NCI-H146 treated with DMSO at 0.1 percent for 48 hours (cell line): ENCODE data around the gene MYLK.

ENCODE experiments used
- DNase-seq: peaks from one replicate; lab custom pipeline; 2025; ENCODE audit not compliant: unreplicated experiment; lab: John Stamatoyannopoulos, UW

The MYLK gene

DNA sequence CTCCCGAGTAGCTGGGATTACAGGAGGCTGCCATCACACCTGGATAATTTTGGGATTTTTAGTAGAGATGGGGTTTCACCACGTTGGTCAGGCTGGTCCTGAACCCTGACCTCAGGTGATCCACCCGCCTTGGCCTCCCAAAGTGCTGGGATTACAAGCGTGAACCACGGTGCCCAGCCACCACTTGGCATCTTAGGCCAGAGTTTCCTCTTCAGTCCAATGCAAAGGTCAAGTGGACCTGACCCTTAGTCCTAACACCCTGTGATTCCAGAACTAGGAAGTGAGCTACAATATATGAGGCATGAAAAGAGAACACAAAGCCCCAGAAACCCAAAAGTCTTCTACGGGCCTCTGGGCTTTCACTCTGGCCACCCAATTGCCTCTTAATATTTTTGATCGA lies 5.3 kb downstream of the MYLK start:
- no peak for DNase-seq

DNA sequence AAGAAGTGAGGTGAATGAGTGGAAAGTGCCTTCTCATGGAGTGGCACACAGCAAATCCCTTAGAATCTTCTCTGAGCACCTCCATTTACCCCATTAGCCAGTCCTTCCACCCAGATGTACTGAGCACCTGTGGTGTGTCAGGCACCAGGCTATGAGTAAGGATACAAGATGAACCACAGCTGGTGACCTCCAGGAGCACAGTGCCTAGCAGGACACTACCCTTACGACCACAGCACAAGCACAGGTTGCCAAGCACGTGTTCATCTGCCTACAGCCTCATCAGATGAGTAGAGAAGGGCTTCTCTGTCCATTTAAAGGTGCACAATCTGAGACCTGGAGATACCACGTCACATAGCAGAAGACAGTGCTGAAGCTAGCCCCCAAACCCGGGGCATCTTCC lies 6.2 kb downstream of the MYLK start:
- DNase-seq, result no peak

DNA sequence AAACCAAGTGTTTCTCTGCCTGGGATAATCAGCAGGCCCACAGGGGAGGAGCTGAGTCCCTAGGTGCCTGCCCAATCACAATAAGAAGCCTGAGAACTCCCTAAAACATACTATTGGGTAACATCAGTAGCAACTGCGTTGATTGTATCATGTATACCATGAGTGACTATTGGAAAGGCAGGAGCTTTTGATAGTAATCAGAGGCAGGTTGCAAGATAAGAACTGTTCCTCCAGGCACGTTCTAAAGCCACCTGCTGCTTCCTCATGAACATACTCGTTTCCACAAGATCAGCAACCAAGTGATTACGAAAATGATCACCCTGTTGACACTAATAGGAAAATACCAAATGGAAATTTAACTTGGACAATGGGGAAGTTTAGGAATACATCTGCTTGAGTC lies 6.7 kb downstream of the MYLK start:
- DNase-seq, result no peak

- no peak for DNase-seq
Measured at GRCh38 chr3:123876858-123877257, 7.3 kb downstream of the MYLK start.

- DNase-seq, result no peak
Measured at GRCh38 chr3:123872621-123873020, 11.5 kb downstream of the MYLK start.

- no peak for DNase-seq
Measured at GRCh38 chr3:123871946-123872345, 12.2 kb downstream of the MYLK start.

GRCh38 chr3:123870033-123870432 lies 14.1 kb downstream of the MYLK start:
- no peak for DNase-seq

- no peak for DNase-seq
Measured at GRCh38 chr3:123869165-123869564, 15.0 kb downstream of the MYLK start.

DNA sequence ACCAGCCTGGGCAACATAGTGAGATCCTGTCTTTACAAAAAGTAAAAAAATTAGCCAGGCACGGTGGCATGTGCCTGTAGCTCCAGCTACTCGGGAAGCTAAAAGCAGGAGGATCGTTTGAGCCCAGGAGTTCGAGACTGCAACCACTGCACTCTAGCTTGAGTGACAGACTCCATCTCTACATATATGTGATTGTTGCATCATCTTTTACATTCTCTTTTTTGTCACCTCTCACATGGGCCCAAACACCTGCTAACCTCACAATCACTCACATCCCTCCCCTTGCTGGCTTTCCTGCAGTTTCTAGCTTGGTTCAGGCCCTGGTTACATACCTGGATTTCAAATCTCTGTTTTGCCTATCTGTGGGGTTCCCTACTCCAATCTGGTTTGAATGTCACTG lies 19.4 kb downstream of the MYLK start:
- DNase-seq, result no peak

- no peak for DNase-seq
Measured at GRCh38 chr3:123862152-123862551, 22.0 kb downstream of the MYLK start.

DNA sequence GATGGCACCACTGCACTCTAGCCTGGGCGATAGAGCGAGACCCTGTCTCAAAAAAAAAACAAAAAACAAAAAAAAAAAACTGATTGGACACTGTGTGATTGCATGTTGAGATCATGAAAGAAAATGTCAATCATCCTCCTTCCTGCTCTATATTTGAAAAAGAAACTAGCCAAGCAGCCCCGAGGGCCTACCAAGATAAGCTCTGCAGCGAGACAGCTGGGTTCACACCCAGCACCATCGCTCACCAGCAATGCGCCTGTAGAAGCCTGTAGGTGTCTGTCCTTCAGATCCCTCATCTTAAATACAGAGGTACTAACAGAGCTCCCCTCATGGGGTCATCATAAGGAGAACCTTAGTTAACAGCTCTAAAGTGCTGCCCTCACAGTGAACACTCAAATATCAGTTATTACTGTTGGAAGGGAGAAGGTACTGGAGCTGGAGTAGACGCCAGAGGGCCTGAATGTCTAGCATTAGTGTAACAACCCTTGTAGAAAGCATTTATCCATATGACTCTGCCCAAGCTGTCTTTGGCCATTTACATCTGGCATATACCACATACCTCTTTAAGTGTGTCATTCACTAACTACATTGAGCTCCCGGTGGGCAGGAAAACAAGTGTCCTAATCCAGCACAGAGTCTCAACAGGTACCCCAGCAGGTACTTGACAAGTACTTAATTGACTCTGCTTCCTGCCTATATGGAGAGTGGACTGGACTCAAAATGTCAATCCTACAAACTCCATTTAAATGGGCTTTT lies 22.9 kb downstream of the MYLK start:
- DNase-seq, result no peak

GRCh38 chr3:123859177-123859576 lies 25.0 kb downstream of the MYLK start:
- DNase-seq, result no peak

DNA sequence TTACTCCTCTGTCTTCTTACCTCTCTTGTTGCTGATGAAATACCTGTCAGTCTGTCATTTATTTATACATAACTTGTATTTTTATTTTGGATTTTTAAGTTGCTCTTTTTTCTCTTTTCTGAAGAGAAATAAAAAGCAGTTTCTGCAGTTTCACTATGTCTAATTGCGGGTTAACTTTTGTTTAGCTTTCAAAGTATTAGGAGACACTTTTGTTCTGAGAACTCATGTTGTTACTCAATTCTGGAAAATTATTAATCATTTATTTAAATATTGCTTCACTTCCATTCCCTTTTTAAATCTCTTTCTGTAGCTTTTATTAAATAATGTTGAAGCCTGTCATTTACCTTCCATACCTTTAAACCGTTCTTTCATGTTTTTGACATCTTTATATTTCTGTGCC lies 29.2 kb downstream of the MYLK start:
- DNase-seq, result no peak

DNA sequence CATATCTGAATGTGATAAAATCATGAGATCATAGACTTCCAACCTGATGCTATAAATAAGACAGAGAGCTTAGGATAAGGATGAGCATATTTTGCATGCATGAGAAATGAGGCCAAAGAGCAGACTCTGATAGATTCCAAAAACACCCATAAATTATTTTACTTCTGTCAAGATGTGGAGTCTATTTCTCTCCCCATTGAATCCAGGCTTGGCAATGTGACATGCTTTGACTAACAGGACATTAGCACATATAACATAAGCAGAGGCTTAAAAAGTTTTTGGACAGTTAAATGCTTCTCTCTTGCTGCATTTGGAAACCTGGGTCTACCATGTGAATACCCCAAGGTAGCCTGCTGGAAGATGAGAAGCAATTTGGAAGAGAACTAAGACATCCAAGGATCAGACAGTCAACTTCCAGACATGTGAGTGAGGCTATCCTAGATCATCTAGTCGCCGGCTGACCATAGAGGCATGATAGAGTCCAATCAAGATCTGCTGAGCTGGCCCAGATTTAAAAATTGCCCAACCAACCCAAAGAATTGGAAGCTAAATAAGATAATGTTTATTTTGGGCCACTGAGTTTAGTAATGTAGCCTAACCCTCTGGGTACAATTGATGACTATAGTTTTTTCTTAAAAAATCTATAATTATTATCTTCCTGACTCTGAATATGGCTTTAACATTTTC lies 30.3 kb downstream of the MYLK start:
- no peak for DNase-seq

DNA sequence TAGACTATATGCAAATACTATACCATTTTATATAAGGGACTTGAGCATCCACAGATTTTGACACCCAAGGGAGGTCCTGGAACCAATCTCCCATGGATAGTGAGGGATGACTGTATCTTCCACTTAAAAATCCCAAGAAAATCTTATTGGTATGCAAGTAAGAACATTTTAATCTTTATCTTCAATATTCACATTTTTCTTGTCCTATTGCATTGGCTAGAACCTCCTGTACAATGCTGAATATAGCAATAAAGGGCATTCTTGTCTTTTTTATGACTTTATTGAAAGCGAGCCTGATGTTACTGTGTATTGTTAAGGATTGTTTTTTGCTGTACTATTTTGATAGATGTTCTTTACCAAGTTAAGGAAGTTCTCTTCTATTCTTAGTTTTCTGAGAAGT lies 36.9 kb downstream of the MYLK start:
- DNase-seq, result no peak

DNA sequence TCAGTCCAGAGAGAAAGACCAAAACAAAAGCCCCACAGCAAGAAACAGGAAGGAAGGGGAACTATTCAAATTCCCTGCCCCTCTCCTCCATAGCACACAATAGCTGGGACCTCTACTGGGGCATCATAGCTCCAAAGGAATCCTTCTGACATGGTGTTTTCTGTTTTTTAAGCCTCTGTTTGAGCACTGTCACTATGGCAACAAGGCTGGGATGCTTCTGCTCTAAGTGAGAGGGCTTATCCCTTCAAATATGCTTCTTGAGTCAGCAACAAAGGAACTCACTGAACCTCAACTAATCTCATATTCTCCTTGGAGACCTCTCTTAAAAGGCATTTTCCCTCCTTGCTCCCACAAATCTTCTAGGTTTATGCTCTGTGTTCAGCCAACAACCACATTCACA lies 40.5 kb downstream of the MYLK start:
- DNase-seq, result no peak

GRCh38 chr3:123842711-123843110 lies 41.4 kb downstream of the MYLK start:
- no peak for DNase-seq

GRCh38 chr3:123841476-123842238 lies 42.5 kb downstream of the MYLK start:
- no peak for DNase-seq

GRCh38 chr3:123840961-123841360 lies 43.2 kb downstream of the MYLK start:
- no peak for DNase-seq

DNA sequence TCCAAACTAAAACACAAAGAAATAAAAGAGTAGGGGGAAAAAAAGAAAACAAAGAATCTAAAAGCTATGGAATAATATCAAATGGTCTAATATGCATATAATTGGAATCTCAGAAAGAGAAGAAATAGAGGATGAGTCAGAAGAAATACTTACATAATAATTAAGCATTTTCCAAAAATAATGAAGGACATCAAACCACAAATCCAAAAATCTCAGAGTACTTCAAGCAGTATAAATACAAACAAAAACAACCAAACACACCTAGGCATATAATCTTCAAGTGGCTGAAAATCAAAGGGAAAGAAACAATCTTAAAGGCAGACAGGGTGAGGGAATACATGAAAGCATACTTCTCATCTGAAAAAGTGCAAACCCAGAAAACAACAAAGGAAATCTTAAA lies 46.3 kb downstream of the MYLK start:
- DNase-seq, result no peak

DNA sequence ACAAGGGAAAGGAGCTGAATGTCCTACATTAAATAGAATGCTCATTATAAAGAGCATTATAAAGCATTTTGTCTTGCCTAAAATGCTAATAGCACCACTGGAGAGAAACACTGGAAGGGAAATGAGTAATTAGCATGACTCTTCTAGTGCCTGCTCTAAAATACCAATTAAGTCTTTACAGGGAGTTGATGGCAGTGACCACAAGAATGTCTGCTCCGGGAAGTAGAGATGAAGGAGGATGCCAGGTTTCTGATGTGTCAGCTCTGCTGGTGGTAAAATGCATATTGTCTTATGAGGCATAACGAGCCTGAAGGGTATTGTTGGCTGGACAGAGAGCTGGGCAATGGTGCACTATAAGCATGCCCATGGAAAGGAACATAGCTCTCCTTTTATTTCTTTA lies 49.5 kb downstream of the MYLK start:
- no peak for DNase-seq

DNA sequence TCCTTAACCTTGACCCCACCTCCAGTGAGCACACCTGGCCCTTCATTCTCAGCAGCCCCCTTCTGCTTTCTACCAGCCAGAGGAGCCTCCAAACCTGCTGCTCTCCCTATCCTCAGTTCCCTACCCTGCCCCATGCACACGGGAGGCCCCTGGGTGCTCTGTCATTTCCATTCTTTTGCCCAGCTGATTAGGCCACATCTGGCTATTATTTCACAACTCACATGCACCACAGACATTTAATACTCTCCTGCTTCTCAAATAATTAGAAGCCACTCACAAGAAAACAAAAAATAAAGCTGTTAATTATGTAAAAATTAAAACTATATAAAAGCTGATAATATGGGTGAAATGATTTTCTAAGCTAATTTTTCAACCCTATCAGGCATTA lies 50.7 kb downstream of the MYLK start:
- no peak for DNase-seq
